ENCODE results near the gene TNK1. TPM values are rescaled to one million over a fixed set of nuclear protein-coding genes. Genes with fewer than 3 reads are reported as not detected.

Gene TNK1
- total RNA-seq, 1 donor from 2014 or later = 1.8 TPM

- Histone ChIP-seq H3K36me3 (no peaks in the 10 kb centered on the region), H3K9ac (no peak overlapping the region), H3K4me3 (peak overlapping the region; percentile 61), H3K27me3 (peaks cover 57% of the 10 kb centered on the region), H3K27ac (no peak overlapping the region), H3F3A (ENCODE audit: low read depth) (peaks cover 18% of the 10 kb centered on the region), H3K9me3 (ENCODE audit: low read depth) (peaks cover 5% of the 10 kb centered on the region), H2AFZ (replicated peaks) (peak overlapping the region; percentile 88), H4K20me1 (ENCODE audit: low read depth) (peaks cover 5% of the 10 kb centered on the region), H3K79me2 (ENCODE audit: low read depth) (no peaks in the 10 kb centered on the region), H3K4me2 (peak overlapping the region; percentile 92), H3K4me1 (peaks cover 8% of the 10 kb centered on the region)
- Mint-ChIP-seq H3K4me3 (peak overlapping the region; percentile 71), H3K9me3 (peaks cover 14% of the 10 kb centered on the region), H3K36me3 (peaks cover 3% of the 10 kb centered on the region), H3K27ac (no peak overlapping the region), H3K27me3 (ENCODE audit: insufficient read depth, low read depth) (peaks cover 48% of the 10 kb centered on the region), H3K4me1 (peaks cover 11% of the 10 kb centered on the region)
- no peak for DNase-seq (ENCODE audit: low spot score)
- TF ChIP-seq EZH2phosphoT487 (IDR thresholded peaks at IDR 0.05) (no peak), CTCF (IDR thresholded peaks at IDR 0.05) (no peak), EZH2 (IDR thresholded peaks at IDR 0.05) (no peak)
These were observed 568 bp upstream of the TNK1 start for GRCh38 chr17:7380321-7380720.

GRCh38 chr17:7382901-7383300 is 2.0 kb downstream of the TNK1 start:
- Histone ChIP-seq H3K79me2 (ENCODE audit: low read depth) (no peaks in the 10 kb centered on the region), H3K9ac (no peak overlapping the region), H2AFZ (replicated peaks) (no peak overlapping the region), H3K4me2 (no peak overlapping the region), H3K36me3 (no peaks in the 10 kb centered on the region), H3F3A (ENCODE audit: low read depth) (peaks cover 18% of the 10 kb centered on the region), H3K27ac (no peak overlapping the region), H4K20me1 (ENCODE audit: low read depth) (peaks cover 5% of the 10 kb centered on the region), H3K4me3 (no peak overlapping the region), H3K27me3 (peaks cover 57% of the 10 kb centered on the region), H3K4me1 (peaks cover 8% of the 10 kb centered on the region), H3K9me3 (ENCODE audit: low read depth) (peaks cover 5% of the 10 kb centered on the region)
- H3K27ac Mint-ChIP-seq = no peak overlapping the region
- peaks cover 11% of the 10 kb centered on the region for H3K4me1 Mint-ChIP-seq
- peaks cover 45% of the 10 kb centered on the region for H3K27me3 Mint-ChIP-seq (ENCODE audit: insufficient read depth, low read depth)
- H3K36me3 Mint-ChIP-seq = peaks cover 3% of the 10 kb centered on the region
- peak overlapping the region; percentile 36 for H3K4me3 Mint-ChIP-seq
- H3K9me3 Mint-ChIP-seq = peaks cover 14% of the 10 kb centered on the region
- TF ChIP-seq CTCF (IDR thresholded peaks at IDR 0.05) (no peak), EZH2phosphoT487 (IDR thresholded peaks at IDR 0.05) (no peak), EZH2 (IDR thresholded peaks at IDR 0.05) (no peak)
- no peak for DNase-seq (ENCODE audit: low spot score)

GRCh38 chr17:7383371-7383741 is 2.5 kb downstream of the TNK1 start:
- Histone ChIP-seq H3K79me2 (ENCODE audit: low read depth) (no peaks in the 10 kb centered on the region), H3K27ac (no peak overlapping the region), H3K9ac (no peak overlapping the region), H3K27me3 (peaks cover 57% of the 10 kb centered on the region), H3K4me2 (peak overlapping the region; percentile 85), H4K20me1 (ENCODE audit: low read depth) (peaks cover 5% of the 10 kb centered on the region), H3K4me1 (peaks cover 8% of the 10 kb centered on the region), H3K36me3 (no peaks in the 10 kb centered on the region), H3K4me3 (no peak overlapping the region), H2AFZ (replicated peaks) (no peak overlapping the region), H3F3A (ENCODE audit: low read depth) (peaks cover 18% of the 10 kb centered on the region), H3K9me3 (ENCODE audit: low read depth) (peaks cover 5% of the 10 kb centered on the region)
- Mint-ChIP-seq H3K27me3 (ENCODE audit: insufficient read depth, low read depth) (peaks cover 43% of the 10 kb centered on the region), H3K4me3 (no peak overlapping the region), H3K27ac (no peak overlapping the region), H3K36me3 (peaks cover 3% of the 10 kb centered on the region), H3K9me3 (peaks cover 14% of the 10 kb centered on the region), H3K4me1 (peaks cover 11% of the 10 kb centered on the region)
- TF ChIP-seq EZH2 (IDR thresholded peaks at IDR 0.05) (no peak), EZH2phosphoT487 (IDR thresholded peaks at IDR 0.05) (no peak), CTCF (IDR thresholded peaks at IDR 0.05) (no peak)
- DNase-seq (ENCODE audit: low spot score) = no peak

Data from neural progenitor cell (in vitro differentiated cells).